Psoas muscle (tissue), 8 donors: ENCODE measurements around the gene ZYX. TPM values are rescaled to one million over a fixed set of nuclear protein-coding genes. Genes with fewer than 3 reads are reported as not detected.

Experiments used
- ATAC-seq, 4 donors: fragments of 200-7000 bp; cut with Tn5 transposase; one replicate each; pipeline ENCODE4 v1.9.1; 2020; ENCODE audit warnings: moderate library complexity in 3 of 4, mild to moderate bottlenecking in 2 of 4
- DNase-seq, 2 donors: peaks; one replicate each; pipeline ENCODE4 v3.0.0-alpha.2; 2020
- H3K27ac ChIP-seq: fragments of 200-600 bp; one replicate; pipeline ENCODE4 v1.8.0; 2022
- H3K27me3 ChIP-seq, 3 donors: fragments of 200-600 bp in 1 of 3; one replicate each; pipeline versions ENCODE4 v1.6.1 to v1.8.0; 2013 to 2022; ENCODE audit warnings: low read length in 2 of 3, mild to moderate bottlenecking in 2 of 3, moderate library complexity in 1 of 3; ENCODE audit not compliant: insufficient read depth in 3 of 3
- H3K36me3 ChIP-seq, 2 donors: fragments of 200-600 bp in 1 of 2; one replicate each; pipeline versions ENCODE4 v1.6.1 to v1.8.0; 2013 to 2022; ENCODE audit warnings: low read depth in 1 of 2, mild to moderate bottlenecking in 1 of 2, moderate library complexity in 1 of 2; ENCODE audit not compliant: insufficient read depth in 1 of 2
- H3K4me1 ChIP-seq: fragments of 200-600 bp; one replicate; pipeline ENCODE4 v1.8.0; 2022
- H3K4me3 ChIP-seq: fragments of 200-600 bp; one replicate; pipeline ENCODE4 v1.8.0; 2022; ENCODE audit warnings: mild to moderate bottlenecking
- H3K9me3 ChIP-seq: fragments of 200-600 bp; one replicate; pipeline ENCODE4 v1.8.0; 2022
- WGBS, 3 donors: extraction: QIAGEN DNeasy Blood & Tissue Kit; methylation state at CpG; one replicate each; pipeline versions ENCODE4 v1.1.6 to v1.1.7; 2013; 5-methylcytosine and 5-hydroxymethylcytosine counted together
- intact Hi-C, 2 donors: fragments of 100-400 bp; cut with DNase I; formaldehyde crosslinking; loops; one replicate each; pipeline versions ENCODE4 v1.11.0 to v1.14.2; 2022
- polyA plus RNA-seq, 3 donors: library from polyadenylated mRNA; stranded (reverse); fragments of 200-250 nt; gene quantifications; one replicate each; pipeline ENCODE4 v1.2.3, GENCODE V29; 2013
- total RNA-seq, 4 donors: library from RNA; stranded (reverse); fragmentation: NEBNext Ultra II Directional in 2 of 4; extraction: Animal tissue kit (Norgen Biotek cat#: 25700) in 2 of 4; gene quantifications; one replicate each; pipeline versions ENCODE4 v1.2.1 to v1.2.4, GENCODE V29; 2021 to 2023
- TF ChIP-seq, protein P1 (sequence below): fragments of 200-600 bp; IDR thresholded peaks from one replicate; pipeline ENCODE4 v1.8.0; 2022; ENCODE audit warnings: antibody characterized with exemption
- donor health status: healthy with polysubstance abuse.
- donor health status: DM: no; HTN: no; CAD: no; lungs with moderate emphysema.
- donor health status: Bipolar disorder and iron deficiency.
- donor health status: healthy.
- donor health status: DM: yes; HTN: yes; CAD: no.
- donor health status: DM: no; HTN: no; CAD: no.
- donor health status: DM: no; HTN: no; CAD: no.
- donor health status: DM: yes; HTN: yes; CAD: no.

Gene ZYX
- total and polyA plus RNA-seq, 7 donors = 34.4 to 215 (median 84.1) TPM

DNA sequence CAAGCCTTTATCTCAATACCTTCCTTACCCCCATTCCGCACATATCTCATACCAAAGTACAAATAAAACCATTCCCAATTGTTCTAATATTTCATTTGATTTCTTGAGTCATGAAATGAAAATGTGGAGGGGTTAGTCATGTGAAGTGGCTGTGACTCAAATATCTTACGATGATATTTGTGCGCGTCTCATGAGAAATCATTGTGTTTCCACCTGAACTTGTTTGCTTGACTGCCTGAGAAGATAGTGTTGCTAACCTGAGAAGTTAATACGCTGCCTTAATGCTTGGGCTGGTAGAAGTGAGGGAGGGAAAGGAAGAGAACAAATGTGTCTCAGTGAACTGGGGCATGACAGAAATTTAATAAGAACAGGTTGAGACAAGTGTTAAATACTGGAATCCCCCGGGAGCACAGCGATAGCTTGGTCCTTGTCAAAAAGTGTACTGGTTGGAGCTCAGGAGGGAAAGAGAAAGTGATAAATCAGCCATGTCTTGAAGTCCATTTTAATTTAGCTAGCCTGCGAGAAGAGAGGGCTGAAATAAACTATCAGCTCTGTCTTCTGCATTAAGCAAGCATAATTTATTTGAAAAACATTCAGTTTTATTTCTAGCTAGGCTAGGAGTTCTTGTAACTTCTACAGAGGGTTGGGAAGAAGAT lies 34.7 kb downstream of the ZYX start:
- H3K9me3 ChIP-seq = no peaks in the 10 kb centered on the region
- no peak overlapping the region for H3K4me3 ChIP-seq
- TF ChIP-seq, protein P1, sequence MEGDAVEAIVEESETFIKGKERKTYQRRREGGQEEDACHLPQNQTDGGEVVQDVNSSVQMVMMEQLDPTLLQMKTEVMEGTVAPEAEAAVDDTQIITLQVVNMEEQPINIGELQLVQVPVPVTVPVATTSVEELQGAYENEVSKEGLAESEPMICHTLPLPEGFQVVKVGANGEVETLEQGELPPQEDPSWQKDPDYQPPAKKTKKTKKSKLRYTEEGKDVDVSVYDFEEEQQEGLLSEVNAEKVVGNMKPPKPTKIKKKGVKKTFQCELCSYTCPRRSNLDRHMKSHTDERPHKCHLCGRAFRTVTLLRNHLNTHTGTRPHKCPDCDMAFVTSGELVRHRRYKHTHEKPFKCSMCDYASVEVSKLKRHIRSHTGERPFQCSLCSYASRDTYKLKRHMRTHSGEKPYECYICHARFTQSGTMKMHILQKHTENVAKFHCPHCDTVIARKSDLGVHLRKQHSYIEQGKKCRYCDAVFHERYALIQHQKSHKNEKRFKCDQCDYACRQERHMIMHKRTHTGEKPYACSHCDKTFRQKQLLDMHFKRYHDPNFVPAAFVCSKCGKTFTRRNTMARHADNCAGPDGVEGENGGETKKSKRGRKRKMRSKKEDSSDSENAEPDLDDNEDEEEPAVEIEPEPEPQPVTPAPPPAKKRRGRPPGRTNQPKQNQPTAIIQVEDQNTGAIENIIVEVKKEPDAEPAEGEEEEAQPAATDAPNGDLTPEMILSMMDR = no peak
- no peak for DNase-seq
- peaks cover 0 to 6% (median 0%) of the 10 kb centered on the region in 3 donors for H3K27me3 ChIP-seq
- H3K4me1 ChIP-seq = no peaks in the 10 kb centered on the region
- ATAC-seq = no peak
- intact Hi-C loops = loop anchor here (2.0 to 5.0 kb wide), 3 partner anchors 34 to 175 kb away; partner anchors contain the start of gene ZYX (in 2 of the 2)
- no peaks in the 10 kb centered on the region for H3K36me3 ChIP-seq
- no peak overlapping the region for H3K27ac ChIP-seq
- 76 to 84% (median 84%) methylated on average over 8 of the region's 8 CpGs for WGBS, 3 donors

DNA sequence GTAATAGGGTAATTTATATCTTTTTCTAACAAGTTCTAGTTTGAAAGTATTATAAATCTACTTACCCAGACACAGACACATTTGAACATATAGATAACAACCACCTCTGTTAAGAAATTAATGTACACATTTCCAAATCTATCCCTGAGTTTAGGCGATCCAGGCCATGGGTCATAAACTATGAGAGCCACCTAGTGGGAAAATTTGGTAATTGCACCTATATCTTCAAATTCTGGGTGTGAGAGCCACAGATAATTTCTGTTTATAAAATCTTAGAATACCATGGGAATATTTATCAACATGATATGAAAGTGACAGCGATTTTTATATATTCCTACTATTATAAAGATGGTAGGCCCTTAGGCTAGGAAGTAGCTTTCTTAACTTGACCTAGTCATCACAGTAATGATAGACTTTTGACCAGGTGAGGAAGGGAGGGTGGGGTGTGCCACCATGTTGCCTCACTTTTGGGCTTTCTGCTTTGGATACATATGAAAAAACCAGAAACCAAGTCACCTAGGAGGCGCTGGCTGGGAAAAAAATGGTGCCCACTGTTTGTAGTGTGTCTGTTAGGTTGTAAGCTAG lies 35.5 kb downstream of the ZYX start:
- TF ChIP-seq, protein P1 = peak; percentile 88
- intact Hi-C loops = loop anchor here (1.0 to 5.0 kb wide), 4 partner anchors 34 to 176 kb away; partner anchors contain the start of gene ZYX (in 2 of the 2)
- 1 to 6% (median 3%) methylated on average over 3 of the region's 3 CpGs for WGBS, 3 donors
- Histone ChIP-seq H3K9me3 (no peaks in the 10 kb centered on the region), H3K27me3 (peaks cover 0 to 6% (median 0%) of the 10 kb centered on the region in 3 donors), H3K4me1 (no peaks in the 10 kb centered on the region), H3K36me3 (no peaks in the 10 kb centered on the region), H3K27ac (no peak overlapping the region), H3K4me3 (no peak overlapping the region)
- ATAC-seq (peak in 3 of 4 donors; percentile 59 to 76 (median 60)), DNase-seq (no peak)

DNA sequence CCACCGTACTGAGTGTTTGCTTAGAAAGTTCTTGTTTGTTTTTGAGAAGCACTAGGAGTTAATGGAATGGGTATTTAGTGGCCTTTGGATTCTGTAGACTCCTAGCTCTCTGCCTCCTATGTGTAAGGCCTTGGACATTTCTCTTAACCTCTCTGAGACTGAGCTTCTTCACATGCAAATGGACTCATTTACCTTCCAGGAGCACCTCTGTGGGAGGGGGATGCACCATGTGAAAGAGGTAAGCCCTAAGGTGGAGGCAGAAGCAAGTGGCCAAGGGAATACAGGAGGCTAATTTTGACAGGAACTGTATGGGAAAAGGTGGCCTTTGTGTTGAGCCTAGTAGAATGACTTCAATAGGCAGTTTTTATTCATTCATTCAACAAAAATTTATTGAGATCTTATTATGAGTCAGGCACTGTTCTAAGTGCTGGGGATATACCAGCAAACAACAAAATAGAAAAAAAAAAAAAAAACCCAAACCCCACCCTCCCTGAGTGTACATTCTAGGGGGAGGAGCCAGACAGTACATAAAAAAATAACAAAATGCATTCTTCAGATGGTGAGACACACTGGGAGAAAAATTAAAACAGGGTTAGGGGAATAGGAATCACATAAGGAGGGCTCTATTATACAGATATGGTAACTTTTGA lies 36.7 kb downstream of the ZYX start:
- intact Hi-C loops = loop anchor here (1.0 to 5.0 kb wide), 4 partner anchors 36 to 177 kb away; partner anchors contain the start of gene ZYX (in 2 of the 2)
- no peak for DNase-seq
- TF ChIP-seq, protein P1 = no peak
- no peak for ATAC-seq
- 27 to 60% (median 52%) methylated on average over 1 of the region's 1 CpG for WGBS, 3 donors
- Histone ChIP-seq H3K27ac (no peak overlapping the region), H3K36me3 (no peaks in the 10 kb centered on the region), H3K9me3 (no peaks in the 10 kb centered on the region), H3K4me1 (no peaks in the 10 kb centered on the region), H3K4me3 (no peak overlapping the region), H3K27me3 (peaks cover 0 to 6% (median 0%) of the 10 kb centered on the region in 3 donors)

DNA sequence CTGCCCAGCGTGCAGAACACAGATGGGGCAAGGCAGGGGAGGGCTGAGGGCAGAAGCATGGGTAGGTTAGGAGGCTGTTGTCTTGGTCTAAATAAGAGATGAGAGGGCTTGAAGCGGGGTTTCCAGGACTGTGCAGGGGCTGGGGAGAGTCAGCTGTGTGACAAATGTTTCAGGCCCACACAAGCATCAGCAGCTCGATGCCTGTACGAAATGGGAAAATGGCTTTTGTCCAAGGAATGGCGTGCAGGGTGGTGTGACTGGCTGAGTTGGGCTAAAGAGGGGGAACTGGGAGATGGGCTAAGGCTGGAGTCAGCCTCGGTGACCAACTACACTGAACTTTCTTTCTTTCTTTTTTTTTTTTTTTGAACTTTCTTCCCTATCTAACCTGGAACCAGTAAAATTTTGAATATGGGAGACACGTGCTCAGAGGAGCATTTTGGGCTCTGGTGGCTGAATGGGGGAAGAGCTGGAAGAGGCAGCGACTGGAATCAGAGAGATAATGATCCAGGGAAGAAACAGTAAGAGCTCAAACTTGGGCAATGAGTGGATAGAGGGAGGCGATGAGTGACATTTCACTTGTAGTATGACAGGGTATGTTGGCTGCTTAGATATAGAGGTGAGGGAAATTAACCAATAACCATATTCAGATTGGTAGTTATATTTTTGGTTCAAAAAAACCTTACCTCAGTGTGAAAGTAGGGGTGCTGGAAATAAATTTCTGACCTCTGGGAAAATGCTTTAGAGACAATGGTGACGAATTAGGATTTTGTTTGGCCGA lies 37.7 kb downstream of the ZYX start:
- ATAC-seq (no peak), DNase-seq (no peak)
- Histone ChIP-seq H3K36me3 (no peaks in the 10 kb centered on the region), H3K9me3 (no peaks in the 10 kb centered on the region), H3K4me3 (no peak overlapping the region), H3K4me1 (no peaks in the 10 kb centered on the region), H3K27ac (no peak overlapping the region), H3K27me3 (peaks cover 0 to 6% (median 2%) of the 10 kb centered on the region in 3 donors)
- intact Hi-C loops = loop anchor here in 1 of 2 donors (5.0 kb wide), 1 partner anchor 37 kb away; the partner anchor contains the start of gene ZYX
- TF ChIP-seq, protein P1 = no peak
- 58 to 73% (median 64%) methylated on average over 11 of the region's 11 CpGs for WGBS, 3 donors
